ENCODE data around the gene RIN3. TPM values are rescaled to one million over a fixed set of nuclear protein-coding genes. Genes with fewer than 3 reads are reported as not detected.

Gene RIN3
- total and polyA plus RNA-seq, 8 donors: 13.8 to 54.8 (median 18.0) TPM

GRCh38 chr14:92655419-92656201 lies 142.0 kb downstream of the RIN3 start:
- Histone ChIP-seq H3K36me3 (peaks cover 0 to 39% of the 10 kb centered on the region in 2 donors), H3K4me3 (peak overlapping the region in 1 of 2 donors; percentile 64), H3K27ac (peak overlapping the region in 1 of 2 donors; percentile 87), H3K27me3 (no peaks in the 10 kb centered on the region), H3K9me3 (no peaks in the 10 kb centered on the region), H3K4me1 (peaks cover 8 to 84% of the 10 kb centered on the region in 2 donors)
- peak; percentile 3 for ATAC-seq
- TF ChIP-seq, protein P1, sequence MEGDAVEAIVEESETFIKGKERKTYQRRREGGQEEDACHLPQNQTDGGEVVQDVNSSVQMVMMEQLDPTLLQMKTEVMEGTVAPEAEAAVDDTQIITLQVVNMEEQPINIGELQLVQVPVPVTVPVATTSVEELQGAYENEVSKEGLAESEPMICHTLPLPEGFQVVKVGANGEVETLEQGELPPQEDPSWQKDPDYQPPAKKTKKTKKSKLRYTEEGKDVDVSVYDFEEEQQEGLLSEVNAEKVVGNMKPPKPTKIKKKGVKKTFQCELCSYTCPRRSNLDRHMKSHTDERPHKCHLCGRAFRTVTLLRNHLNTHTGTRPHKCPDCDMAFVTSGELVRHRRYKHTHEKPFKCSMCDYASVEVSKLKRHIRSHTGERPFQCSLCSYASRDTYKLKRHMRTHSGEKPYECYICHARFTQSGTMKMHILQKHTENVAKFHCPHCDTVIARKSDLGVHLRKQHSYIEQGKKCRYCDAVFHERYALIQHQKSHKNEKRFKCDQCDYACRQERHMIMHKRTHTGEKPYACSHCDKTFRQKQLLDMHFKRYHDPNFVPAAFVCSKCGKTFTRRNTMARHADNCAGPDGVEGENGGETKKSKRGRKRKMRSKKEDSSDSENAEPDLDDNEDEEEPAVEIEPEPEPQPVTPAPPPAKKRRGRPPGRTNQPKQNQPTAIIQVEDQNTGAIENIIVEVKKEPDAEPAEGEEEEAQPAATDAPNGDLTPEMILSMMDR (IDR thresholded peaks at IDR 0.05): no peak
- intact Hi-C loops (cut with DNase I): no loop called here
- no peak for DNase-seq

- ATAC-seq (no peak), DNase-seq (no peak)
- Histone ChIP-seq H3K4me1 (peaks cover 6 to 83% of the 10 kb centered on the region in 2 donors), H3K9me3 (no peaks in the 10 kb centered on the region), H3K27ac (peak overlapping the region; percentile 26 to 87), H3K4me3 (peak overlapping the region in 1 of 2 donors; percentile 64), H3K27me3 (no peaks in the 10 kb centered on the region), H3K36me3 (peaks cover 0 to 47% of the 10 kb centered on the region in 2 donors)
- intact Hi-C loops (cut with DNase I): no loop called here
- TF ChIP-seq, protein P1 (IDR thresholded peaks at IDR 0.05): no peak
Observed at GRCh38 chr14:92656306-92657081, 142.9 kb downstream of the RIN3 start.

- Histone ChIP-seq H3K9me3 (no peaks in the 10 kb centered on the region), H3K27ac (peak overlapping the region; percentile 26 to 87)
Observed at GRCh38 chr14:92657457-92658142, 144.0 kb downstream of the RIN3 start.

DNA sequence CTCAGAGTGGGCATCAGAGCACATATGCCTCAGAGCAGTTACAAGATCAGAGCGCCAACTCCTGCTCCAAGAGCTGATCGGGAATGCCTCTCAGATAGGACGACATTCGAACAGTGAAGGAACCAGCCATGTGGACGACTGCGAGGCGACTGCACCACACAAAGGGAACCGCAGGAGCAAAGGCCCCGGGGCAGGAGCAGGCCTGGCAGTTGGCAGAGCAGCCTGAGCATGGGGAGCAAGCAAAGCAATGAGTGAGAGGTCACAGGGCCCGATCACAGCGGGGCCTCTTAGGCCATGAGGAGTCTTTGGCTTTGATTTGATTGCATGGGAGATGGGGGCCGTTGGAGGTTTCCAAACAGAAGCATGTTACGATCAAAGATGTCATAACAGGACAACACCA lies 144.6 kb downstream of the RIN3 start:
- peak overlapping the region in 1 of 2 donors; percentile 87 for H3K27ac ChIP-seq
- H3K36me3 ChIP-seq: peaks cover 0 to 53% of the 10 kb centered on the region in 2 donors

More at GRCh38 chr14:92657457-92658142, 144.0 kb downstream of the RIN3 start:
- Histone ChIP-seq H3K36me3 (peaks cover 0 to 51% of the 10 kb centered on the region in 2 donors), H3K4me1 (peaks cover 6 to 83% of the 10 kb centered on the region in 2 donors), H3K27me3 (no peaks in the 10 kb centered on the region), H3K4me3 (peak overlapping the region in 1 of 2 donors; percentile 14)
- intact Hi-C loops (cut with DNase I): no loop called here
- ATAC-seq (peak; percentile 63), DNase-seq (peak in 2 of 4 donors; percentile 86 to 89)
- TF ChIP-seq, protein P1 (IDR thresholded peaks at IDR 0.05): no peak

More for the DNA sequence above, 144.6 kb downstream of the RIN3 start:
- H3K27me3 ChIP-seq: no peaks in the 10 kb centered on the region
- TF ChIP-seq, protein P1 (IDR thresholded peaks at IDR 0.05): no peak
- H3K9me3 ChIP-seq: no peaks in the 10 kb centered on the region
- ATAC-seq (no peak), DNase-seq (no peak)
- peak overlapping the region in 1 of 2 donors; percentile 14 for H3K4me3 ChIP-seq
- H3K4me1 ChIP-seq: peaks cover 6 to 84% of the 10 kb centered on the region in 2 donors
- intact Hi-C loops (cut with DNase I): no loop called here
